SK-N-MC (cell line): ENCODE results near the gene SPC25.

Source experiments
- DNase-seq: peaks from one replicate; pipeline ENCODE4 v3.0.0-alpha.2; 2011; ENCODE audit warnings: low read depth, low spot score
- H3K27ac ChIP-seq: fragments of 200-600 bp; sonication (generic); 2 replicates; pipeline ENCODE4 v1.5.1; 2016; ENCODE audit warnings: mixed run types
- H3K36me3 ChIP-seq: fragments of 200-600 bp; sonication (generic); 2 replicates; pipeline ENCODE4 v1.6.1; 2017; ENCODE audit warnings: antibody characterized with exemption, low read length, mixed read lengths; ENCODE audit not compliant: insufficient read depth
- H3K4me3 ChIP-seq: fragments of 200-600 bp; sonication (generic); 2 replicates; pipeline ENCODE4 v1.5.1; 2016
- H3K9ac ChIP-seq: fragments of 200-600 bp; sonication (generic); 2 replicates; pipeline ENCODE4 v1.8.0; 2017; ENCODE audit warnings: mixed run types, mixed read lengths; ENCODE audit not compliant: insufficient read length
- H3K9me3 ChIP-seq: fragments of 200-600 bp; sonication (generic); 2 replicates; pipeline ENCODE4 v1.6.1; 2017; ENCODE audit warnings: low read depth, mild to moderate bottlenecking, antibody characterized with exemption, low read length, moderate library complexity, mixed read lengths
- EZH2 ChIP-seq: fragments of 200-600 bp; sonication (generic); IDR thresholded peaks from one replicate; pipeline ENCODE4 v1.6.1; 2017; ENCODE audit warnings: antibody characterized with exemption
- FOXP2 ChIP-seq: optimal IDR thresholded peaks from 2 replicates; pipeline ENCODE3; 2011; ENCODE audit warnings: mild to moderate bottlenecking, moderate library complexity; ENCODE audit not compliant: insufficient read depth; ENCODE audit errors: extremely low read length, control extremely low read depth
- POLR2AphosphoS5 ChIP-seq: IDR thresholded peaks from 2 replicates; pipeline ENCODE4 v1.6.1; 2012; ENCODE audit warnings: mild to moderate bottlenecking, low read depth, low read length, borderline replicate concordance

SPC25 gene

GRCh38 chr2:168907940-168908662 is 17.9 kb upstream of the SPC25 start:
- H3K9me3 ChIP-seq: no peaks in the 10 kb centered on the region
- no peak overlapping the region for H3K9ac ChIP-seq
- H3K4me3 ChIP-seq: no peak overlapping the region
- DNase-seq: no peak
- H3K27ac ChIP-seq: no peak overlapping the region
- TF ChIP-seq POLR2AphosphoS5 (no peak), FOXP2 (no peak), EZH2 (no peak)
- no peaks in the 10 kb centered on the region for H3K36me3 ChIP-seq

- no peak for DNase-seq
- no peaks in the 10 kb centered on the region for H3K36me3 ChIP-seq
- TF ChIP-seq FOXP2 (no peak), POLR2AphosphoS5 (no peak), EZH2 (no peak)
- no peak overlapping the region for H3K4me3 ChIP-seq
- no peaks in the 10 kb centered on the region for H3K9me3 ChIP-seq
- no peak overlapping the region for H3K9ac ChIP-seq
- H3K27ac ChIP-seq: no peak overlapping the region
These were observed 14.1 kb upstream of the SPC25 start for GRCh38 chr2:168904358-168904757.

DNA sequence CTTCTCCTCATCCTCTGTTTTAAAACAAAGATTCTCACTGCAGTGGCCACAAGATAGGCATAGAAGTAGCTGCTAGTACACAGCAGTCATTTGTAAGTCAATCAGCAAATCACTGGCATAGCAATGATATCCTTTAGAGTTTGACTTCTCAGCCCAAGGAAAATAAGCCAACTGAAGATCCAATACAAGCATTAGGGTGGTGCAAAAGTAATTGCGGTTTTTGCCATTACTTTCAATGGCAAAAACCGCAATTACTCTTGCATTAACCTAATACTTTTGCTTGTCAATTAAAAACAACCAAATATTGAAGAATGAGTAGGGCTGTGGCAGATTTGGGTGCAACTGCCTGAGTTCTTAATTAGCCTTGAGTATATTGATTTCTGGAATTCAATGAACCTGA is 13.7 kb upstream of the SPC25 start:
- TF ChIP-seq EZH2: no peak
- TF ChIP-seq FOXP2: no peak
- TF ChIP-seq POLR2AphosphoS5: no peak
- Histone ChIP-seq H3K9me3 (no peaks in the 10 kb centered on the region), H3K36me3 (no peaks in the 10 kb centered on the region), H3K4me3 (no peak overlapping the region), H3K9ac (no peak overlapping the region), H3K27ac (no peak overlapping the region)
- DNase-seq: no peak

GRCh38 chr2:168901003-168901402 is 10.8 kb upstream of the SPC25 start, which contains the start of gene G6PC2:
Gene G6PC2 (plus strand): TSS chr2:168901291. CDS start chr2:168901332, 41 bp downstream.
- no peak within 1 kb of the TSS for H3K27ac ChIP-seq
- H3K4me3 ChIP-seq: no peak within 1 kb of the TSS
- no peaks in the 10 kb centered on the region for H3K36me3 ChIP-seq
- H3K9ac ChIP-seq: no peak within 1 kb of the TSS
- DNase-seq: no peak
- TF ChIP-seq FOXP2: no peak
- no peak for TF ChIP-seq EZH2
- TF ChIP-seq POLR2AphosphoS5: no peak
- H3K9me3 ChIP-seq: no peaks in the 10 kb centered on the region

- H3K9ac ChIP-seq: no peak overlapping the region
- H3K4me3 ChIP-seq: no peak overlapping the region
- TF ChIP-seq POLR2AphosphoS5 (no peak), FOXP2 (no peak), EZH2 (no peak)
- no peaks in the 10 kb centered on the region for H3K36me3 ChIP-seq
- no peak overlapping the region for H3K27ac ChIP-seq
- DNase-seq: no peak
- H3K9me3 ChIP-seq: no peaks in the 10 kb centered on the region
These were observed 7.2 kb upstream of the SPC25 start for GRCh38 chr2:168897449-168897848.

- Histone ChIP-seq H3K9ac (no peak overlapping the region), H3K36me3 (no peaks in the 10 kb centered on the region), H3K27ac (no peak overlapping the region), H3K4me3 (no peak overlapping the region), H3K9me3 (no peaks in the 10 kb centered on the region)
- no peak for DNase-seq
- no peak for TF ChIP-seq FOXP2
- TF ChIP-seq EZH2: no peak
These were observed 6.6 kb upstream of the SPC25 start for GRCh38 chr2:168896783-168897182.

DNA sequence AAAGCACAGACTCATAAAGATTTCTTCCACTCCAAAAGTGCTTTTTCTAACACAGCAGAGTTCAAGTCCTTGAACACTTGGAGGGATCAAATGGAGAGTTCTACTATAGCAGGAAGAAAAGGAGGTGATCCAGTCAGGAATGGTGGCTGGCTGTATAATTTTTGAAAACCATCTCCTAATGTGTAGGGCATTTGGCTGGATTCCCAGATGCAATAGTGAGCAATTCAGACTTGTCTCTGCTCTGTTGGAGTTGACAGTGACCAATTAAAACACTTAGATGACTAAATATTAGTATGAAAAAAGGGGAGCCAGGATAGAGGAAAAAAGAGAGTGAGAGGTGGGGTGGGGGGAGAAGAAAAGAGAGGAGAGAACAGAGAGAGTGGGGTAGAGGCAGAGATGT is 5.5 kb upstream of the SPC25 start:
- Histone ChIP-seq H3K9ac (no peak overlapping the region), H3K27ac (no peak overlapping the region), H3K4me3 (no peak overlapping the region), H3K36me3 (no peaks in the 10 kb centered on the region), H3K9me3 (no peaks in the 10 kb centered on the region)
- DNase-seq: no peak
- TF ChIP-seq EZH2 (no peak), FOXP2 (no peak), POLR2AphosphoS5 (no peak)

GRCh38 chr2:168894720-168895119 is 4.5 kb upstream of the SPC25 start:
- no peak overlapping the region for H3K27ac ChIP-seq
- DNase-seq: no peak
- no peak overlapping the region for H3K9ac ChIP-seq
- H3K9me3 ChIP-seq: no peaks in the 10 kb centered on the region
- TF ChIP-seq EZH2: no peak
- TF ChIP-seq FOXP2: no peak
- TF ChIP-seq POLR2AphosphoS5: no peak
- H3K36me3 ChIP-seq: no peaks in the 10 kb centered on the region
- H3K4me3 ChIP-seq: no peak overlapping the region

- H3K4me3 ChIP-seq: no peak overlapping the region
- H3K9me3 ChIP-seq: no peaks in the 10 kb centered on the region
- TF ChIP-seq FOXP2: no peak
- no peak for TF ChIP-seq POLR2AphosphoS5
- TF ChIP-seq EZH2: no peak
- DNase-seq: no peak
- no peak overlapping the region for H3K9ac ChIP-seq
- H3K36me3 ChIP-seq: no peaks in the 10 kb centered on the region
- H3K27ac ChIP-seq: no peak overlapping the region
These were observed 3.9 kb upstream of the SPC25 start for GRCh38 chr2:168894101-168894500.
